Measurements from ENCODE around the gene ADAM17. TPM values are rescaled to one million over a fixed set of nuclear protein-coding genes. Genes with fewer than 3 reads are reported as not detected.

ADAM17 gene
- total RNA-seq, 1 experiment from 2014 or later, result 50.0 TPM

DNA sequence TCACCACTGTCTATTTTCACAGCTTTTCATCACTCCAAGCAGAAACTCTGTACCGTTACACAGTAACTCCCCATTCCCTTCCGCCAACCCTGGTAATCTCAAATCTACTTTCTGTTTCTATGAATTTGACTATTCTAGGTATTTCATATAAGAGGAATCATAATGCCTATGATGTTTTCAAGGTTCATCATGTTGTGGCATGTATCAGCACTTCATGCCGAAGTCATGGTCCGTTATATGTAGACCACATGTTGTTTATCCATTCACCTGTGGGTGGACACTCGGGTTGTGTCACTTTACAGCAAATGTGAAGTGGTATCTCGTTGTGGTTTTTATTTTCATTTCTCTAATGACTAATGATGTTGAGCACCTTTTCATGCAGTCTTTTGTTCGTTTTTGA, 110.5 kb downstream of the ADAM17 start:
- Histone ChIP-seq H3K27ac (ENCODE audit: low read length) (no peak overlapping the region), H3K36me3 (ENCODE audit: control insufficient read depth, insufficient read depth, low read length) (peaks cover 17% of the 10 kb centered on the region; the same call in 1 of the 2 replicates), H3K27me3 (ENCODE audit: control insufficient read depth, insufficient read depth, low read length) (no peaks in the 10 kb centered on the region), H3K9me3 (ENCODE audit: control insufficient read depth, insufficient read depth, low read depth, low read length) (no peaks in the 10 kb centered on the region), H3K4me3 (ENCODE audit: low read depth in 2 of 2, low read length in 2 of 2) (no peak overlapping the region), H3K4me1 (ENCODE audit: control insufficient read depth, insufficient read depth, low read length) (no peaks in the 10 kb centered on the region)
- ChIA-PET CTCF (no interaction called here), POLR2A (no interaction called here)
- TF ChIP-seq TCF7L2 (IDR thresholded peaks at IDR 0.05; ENCODE audit: low read depth, low read length) (no peak), SIN3A (IDR thresholded peaks at IDR 0.05; ENCODE audit: borderline replicate concordance, insufficient read depth, low read depth, low read length) (no peak), POLR2AphosphoS5 (IDR thresholded peaks at IDR 0.05; ENCODE audit: low read depth, low read length) (no peak)
- TF ChIP-seq, protein P1, sequence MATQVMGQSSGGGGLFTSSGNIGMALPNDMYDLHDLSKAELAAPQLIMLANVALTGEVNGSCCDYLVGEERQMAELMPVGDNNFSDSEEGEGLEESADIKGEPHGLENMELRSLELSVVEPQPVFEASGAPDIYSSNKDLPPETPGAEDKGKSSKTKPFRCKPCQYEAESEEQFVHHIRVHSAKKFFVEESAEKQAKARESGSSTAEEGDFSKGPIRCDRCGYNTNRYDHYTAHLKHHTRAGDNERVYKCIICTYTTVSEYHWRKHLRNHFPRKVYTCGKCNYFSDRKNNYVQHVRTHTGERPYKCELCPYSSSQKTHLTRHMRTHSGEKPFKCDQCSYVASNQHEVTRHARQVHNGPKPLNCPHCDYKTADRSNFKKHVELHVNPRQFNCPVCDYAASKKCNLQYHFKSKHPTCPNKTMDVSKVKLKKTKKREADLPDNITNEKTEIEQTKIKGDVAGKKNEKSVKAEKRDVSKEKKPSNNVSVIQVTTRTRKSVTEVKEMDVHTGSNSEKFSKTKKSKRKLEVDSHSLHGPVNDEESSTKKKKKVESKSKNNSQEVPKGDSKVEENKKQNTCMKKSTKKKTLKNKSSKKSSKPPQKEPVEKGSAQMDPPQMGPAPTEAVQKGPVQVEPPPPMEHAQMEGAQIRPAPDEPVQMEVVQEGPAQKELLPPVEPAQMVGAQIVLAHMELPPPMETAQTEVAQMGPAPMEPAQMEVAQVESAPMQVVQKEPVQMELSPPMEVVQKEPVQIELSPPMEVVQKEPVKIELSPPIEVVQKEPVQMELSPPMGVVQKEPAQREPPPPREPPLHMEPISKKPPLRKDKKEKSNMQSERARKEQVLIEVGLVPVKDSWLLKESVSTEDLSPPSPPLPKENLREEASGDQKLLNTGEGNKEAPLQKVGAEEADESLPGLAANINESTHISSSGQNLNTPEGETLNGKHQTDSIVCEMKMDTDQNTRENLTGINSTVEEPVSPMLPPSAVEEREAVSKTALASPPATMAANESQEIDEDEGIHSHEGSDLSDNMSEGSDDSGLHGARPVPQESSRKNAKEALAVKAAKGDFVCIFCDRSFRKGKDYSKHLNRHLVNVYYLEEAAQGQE (IDR thresholded peaks at IDR 0.05; ENCODE audit: insufficient read depth in 1 of 2, low read depth in 2 of 2, low read length in 1 of 2), result no peak
- TF ChIP-seq, protein P2, sequence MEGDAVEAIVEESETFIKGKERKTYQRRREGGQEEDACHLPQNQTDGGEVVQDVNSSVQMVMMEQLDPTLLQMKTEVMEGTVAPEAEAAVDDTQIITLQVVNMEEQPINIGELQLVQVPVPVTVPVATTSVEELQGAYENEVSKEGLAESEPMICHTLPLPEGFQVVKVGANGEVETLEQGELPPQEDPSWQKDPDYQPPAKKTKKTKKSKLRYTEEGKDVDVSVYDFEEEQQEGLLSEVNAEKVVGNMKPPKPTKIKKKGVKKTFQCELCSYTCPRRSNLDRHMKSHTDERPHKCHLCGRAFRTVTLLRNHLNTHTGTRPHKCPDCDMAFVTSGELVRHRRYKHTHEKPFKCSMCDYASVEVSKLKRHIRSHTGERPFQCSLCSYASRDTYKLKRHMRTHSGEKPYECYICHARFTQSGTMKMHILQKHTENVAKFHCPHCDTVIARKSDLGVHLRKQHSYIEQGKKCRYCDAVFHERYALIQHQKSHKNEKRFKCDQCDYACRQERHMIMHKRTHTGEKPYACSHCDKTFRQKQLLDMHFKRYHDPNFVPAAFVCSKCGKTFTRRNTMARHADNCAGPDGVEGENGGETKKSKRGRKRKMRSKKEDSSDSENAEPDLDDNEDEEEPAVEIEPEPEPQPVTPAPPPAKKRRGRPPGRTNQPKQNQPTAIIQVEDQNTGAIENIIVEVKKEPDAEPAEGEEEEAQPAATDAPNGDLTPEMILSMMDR (IDR thresholded peaks at IDR 0.05), result no peak
- BruUV-seq (replicated peaks), result no TSS peak
- no peak for DNase-seq (ENCODE audit: low read depth, low spot score)
- ATAC-seq, result no peak
- intact Hi-C loops (cut with micrococcal nuclease; ENCODE audit: unreplicated experiment), result no loop called here
- in situ Hi-C loops (cut with HindIII; ENCODE audit: low pct_unique_long_range_greater_than_20kb, low sequenced_read_pairs), result no loop called here

GRCh38 chr2:9443526-9443925, 112.1 kb downstream of the ADAM17 start:
- intact Hi-C loops (cut with micrococcal nuclease; ENCODE audit: unreplicated experiment) (no loop called here), in situ Hi-C loops (cut with HindIII; ENCODE audit: low pct_unique_long_range_greater_than_20kb, low sequenced_read_pairs) (no loop called here)
- H3K9me3 ChIP-seq (ENCODE audit: control insufficient read depth, insufficient read depth, low read depth, low read length), result no peaks in the 10 kb centered on the region
- H3K4me1 ChIP-seq (ENCODE audit: control insufficient read depth, insufficient read depth, low read length), result no peaks in the 10 kb centered on the region
- no peaks in the 10 kb centered on the region for H3K27me3 ChIP-seq (ENCODE audit: control insufficient read depth, insufficient read depth, low read length)
- DNase-seq (ENCODE audit: low read depth, low spot score) (no peak), ATAC-seq (no peak)
- ChIA-PET CTCF (no interaction called here), POLR2A (interaction anchor here (0.7 kb wide), 1 partner anchor 19 kb away, joined by 3 read pairs; no protein-coding TSS in a partner anchor)
- no peak overlapping the region for H3K4me3 ChIP-seq (ENCODE audit: low read depth in 2 of 2, low read length in 2 of 2)
- no peak overlapping the region for H3K27ac ChIP-seq (ENCODE audit: low read length)
- no TSS peak for BruUV-seq (replicated peaks)
- TF ChIP-seq POLR2AphosphoS5 (IDR thresholded peaks at IDR 0.05; ENCODE audit: low read depth, low read length) (no peak), SIN3A (IDR thresholded peaks at IDR 0.05; ENCODE audit: borderline replicate concordance, insufficient read depth, low read depth, low read length) (no peak), TCF7L2 (IDR thresholded peaks at IDR 0.05; ENCODE audit: low read depth, low read length) (no peak)
- TF ChIP-seq, protein P1 (IDR thresholded peaks at IDR 0.05; ENCODE audit: insufficient read depth in 1 of 2, low read depth in 2 of 2, low read length in 1 of 2), result no peak
- TF ChIP-seq, protein P2 (IDR thresholded peaks at IDR 0.05), result no peak
- H3K36me3 ChIP-seq (ENCODE audit: control insufficient read depth, insufficient read depth, low read length), result peaks cover 20% of the 10 kb centered on the region; the same call in 1 of the 2 replicates

Data from Panc1 (cell line).